NCI-H1092 (cell line): Measurements from ENCODE around the gene ARCN1.
A peak's percentile ranks its signal among the peaks of the same experiment; 100 is the strongest.

Experiments
- DNase-seq: peaks from one replicate; lab custom pipeline; 2025; lab: John Stamatoyannopoulos, UW

ARCN1 gene

DNA sequence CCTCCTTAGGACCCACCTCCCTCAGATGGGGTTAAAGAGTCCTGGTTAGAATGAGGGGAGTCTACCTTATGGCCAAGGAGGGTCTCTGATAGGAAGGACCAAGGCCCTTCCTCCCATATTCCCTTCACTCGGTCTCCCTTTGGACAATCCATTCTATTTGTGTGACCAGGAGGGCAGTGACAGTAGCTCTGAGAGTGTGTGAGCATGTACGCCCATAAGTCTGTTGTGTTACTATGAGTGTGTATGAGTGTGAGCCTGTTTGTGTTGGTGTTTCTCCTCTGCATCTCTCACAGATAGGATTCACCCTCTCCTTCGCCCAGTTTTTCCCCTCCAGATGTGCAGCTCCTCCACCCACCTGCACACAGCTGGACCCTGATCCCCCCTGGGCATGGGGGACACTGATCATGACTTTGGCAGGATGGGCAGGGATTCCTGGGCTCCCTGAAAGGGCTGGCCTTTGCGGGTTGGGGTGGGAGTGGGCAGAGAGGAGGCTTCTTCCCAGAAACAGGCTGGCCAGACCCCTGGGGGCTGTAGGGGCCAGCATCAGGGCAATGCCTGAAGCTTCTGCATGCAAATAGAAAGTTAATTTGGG lies 49.7 kb downstream of the ARCN1 start:
- DNase-seq: no peak

DNA sequence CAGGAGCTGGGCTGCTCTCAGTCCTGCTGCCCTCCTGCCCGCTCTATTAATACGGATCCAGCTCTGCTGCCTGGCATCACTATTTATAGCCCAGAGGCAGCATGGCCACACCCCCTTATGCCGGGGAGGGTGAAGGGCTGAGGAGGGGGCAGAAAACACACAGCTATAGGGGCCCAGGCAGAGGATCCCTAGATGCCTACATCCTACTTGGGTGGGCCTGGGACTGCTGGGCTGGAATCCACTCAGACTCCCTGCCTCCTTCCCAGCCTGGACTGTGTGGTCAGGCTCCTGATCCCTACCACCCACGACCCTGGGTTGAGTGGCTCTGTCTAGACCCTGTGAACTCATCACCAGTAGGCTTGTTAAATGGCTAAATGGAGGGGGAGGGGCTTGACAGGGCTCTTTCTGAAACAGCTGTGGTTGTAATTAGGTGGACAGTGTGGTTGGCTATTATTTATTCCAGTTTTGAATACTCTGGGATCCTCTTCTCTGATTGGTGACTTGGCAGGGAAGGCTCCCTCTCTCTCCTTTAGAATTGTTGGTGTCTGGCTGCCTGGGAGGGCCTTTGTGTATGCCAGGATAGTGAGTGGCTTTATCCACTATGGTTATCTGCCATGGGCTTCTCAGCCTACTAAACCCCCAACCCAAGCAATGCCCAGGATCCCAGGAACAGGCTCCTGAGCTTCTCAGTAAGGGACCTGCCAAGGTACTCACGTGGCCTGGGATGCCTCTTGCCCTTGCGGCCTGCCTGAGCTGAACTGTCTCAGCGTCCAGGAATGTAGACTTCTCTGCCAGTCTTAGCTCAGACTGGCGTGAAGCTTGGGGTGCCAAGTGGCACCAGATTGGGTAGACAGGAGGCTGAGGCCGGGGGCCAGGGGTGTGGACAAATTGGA lies 50.4 kb downstream of the ARCN1 start:
- no peak for DNase-seq

DNA sequence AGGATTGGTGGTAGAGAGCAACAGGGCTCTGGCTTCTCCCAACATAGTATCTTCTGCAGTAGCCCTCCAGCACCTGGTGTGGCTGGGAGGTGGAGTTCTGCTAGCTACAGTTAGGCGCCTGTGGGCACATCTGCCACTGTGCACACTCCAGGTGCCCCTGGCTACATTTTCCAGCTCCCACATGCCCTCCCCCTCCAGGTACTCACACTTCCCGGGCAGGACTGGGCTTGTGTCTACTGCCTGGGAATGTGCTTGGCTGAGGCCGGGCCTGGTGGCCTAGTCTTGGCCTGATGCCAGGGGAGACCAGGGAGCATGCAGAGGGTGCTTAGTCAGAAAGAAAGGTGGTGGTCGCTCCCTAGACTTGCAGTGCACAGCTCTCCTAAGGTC lies 51.1 kb downstream of the ARCN1 start:
- peak; percentile 32 for DNase-seq

DNA sequence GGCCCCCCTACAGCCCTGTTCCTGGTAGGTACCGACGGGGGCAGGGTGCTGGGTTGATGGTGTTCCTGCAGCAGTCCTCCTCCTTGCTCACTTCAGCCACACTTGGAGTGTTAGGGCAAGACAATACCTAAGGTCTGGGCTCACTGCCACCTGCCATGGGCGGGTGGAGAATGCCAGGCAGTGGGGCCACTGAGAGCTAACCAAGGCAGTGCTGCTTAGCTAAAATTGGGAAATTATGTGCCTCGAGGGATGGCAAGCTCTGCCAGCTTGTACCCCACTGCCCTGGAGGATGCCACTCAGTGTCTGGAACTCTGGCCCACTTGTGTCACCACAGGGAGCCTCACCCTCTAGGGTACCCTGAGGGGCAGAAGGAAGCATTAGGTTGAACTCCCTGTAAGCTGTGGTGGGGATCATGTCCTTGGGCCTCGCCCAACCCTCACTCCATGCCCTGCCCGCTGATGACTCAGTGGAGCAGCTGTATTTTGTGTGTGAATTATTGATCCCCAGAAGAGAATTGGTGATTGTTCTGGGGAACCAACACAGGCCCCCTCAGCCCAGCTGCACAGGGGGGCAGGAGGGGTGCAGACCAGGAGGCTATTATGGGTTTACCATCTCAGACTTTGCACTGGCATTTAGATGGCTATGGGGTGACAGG lies 53.0 kb downstream of the ARCN1 start:
- DNase-seq: no peak

DNA sequence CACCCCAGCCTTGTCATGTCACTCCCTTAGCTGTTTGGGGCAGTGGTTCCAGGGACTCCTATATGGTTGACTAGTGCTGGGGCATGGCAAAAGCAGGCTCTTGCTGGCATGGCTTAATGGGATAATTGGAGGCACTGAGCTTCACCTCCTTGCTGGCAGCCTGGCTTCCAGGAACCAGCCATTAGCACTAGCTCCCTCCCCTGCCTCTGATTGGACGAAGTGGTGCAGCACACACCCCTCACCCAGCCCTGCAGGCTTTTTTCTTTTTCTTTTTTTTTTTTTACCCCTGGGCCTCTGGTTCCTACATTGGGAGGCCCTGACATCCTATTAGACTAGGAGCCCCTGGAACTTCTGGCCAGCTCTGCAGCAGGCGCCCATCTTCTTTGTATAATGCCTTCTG lies 53.8 kb downstream of the ARCN1 start:
- no peak for DNase-seq

DNA sequence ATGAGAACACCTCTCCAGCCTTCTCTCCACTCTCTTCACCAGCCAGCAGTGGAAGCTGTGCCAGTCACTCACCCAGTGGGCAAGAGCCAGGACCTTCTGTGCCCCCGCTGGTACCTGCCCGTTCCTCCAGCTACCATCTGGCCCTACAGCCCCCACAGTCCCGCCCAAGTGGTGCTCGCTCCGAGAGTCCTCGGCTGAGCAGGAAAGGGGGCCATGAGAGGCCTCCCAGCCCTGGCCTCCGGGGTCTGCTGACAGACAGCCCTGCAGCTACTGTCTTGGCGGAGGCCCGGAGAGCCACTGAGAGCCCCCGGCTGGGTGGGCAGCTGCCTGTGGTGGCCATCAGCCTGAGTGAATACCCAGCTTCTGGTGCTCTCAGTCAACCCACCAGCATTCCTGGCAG lies 55.4 kb downstream of the ARCN1 start:
- DNase-seq: no peak

DNA sequence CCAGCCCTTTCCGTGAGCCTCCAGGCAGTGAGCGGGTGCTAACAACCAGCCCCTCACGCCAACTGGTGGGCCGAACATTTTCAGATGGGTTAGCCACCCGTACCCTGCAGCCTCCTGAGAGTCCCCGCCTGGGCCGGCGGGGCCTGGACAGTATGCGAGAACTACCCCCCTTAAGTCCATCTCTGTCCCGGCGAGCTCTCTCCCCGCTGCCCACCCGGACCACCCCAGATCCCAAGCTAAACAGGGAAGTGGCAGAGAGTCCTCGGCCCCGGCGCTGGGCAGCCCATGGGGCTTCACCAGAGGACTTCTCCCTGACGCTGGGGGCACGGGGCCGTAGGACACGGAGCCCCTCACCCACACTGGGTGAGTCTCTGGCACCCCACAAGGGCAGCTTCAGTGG lies 55.8 kb downstream of the ARCN1 start:
- DNase-seq: no peak

DNA sequence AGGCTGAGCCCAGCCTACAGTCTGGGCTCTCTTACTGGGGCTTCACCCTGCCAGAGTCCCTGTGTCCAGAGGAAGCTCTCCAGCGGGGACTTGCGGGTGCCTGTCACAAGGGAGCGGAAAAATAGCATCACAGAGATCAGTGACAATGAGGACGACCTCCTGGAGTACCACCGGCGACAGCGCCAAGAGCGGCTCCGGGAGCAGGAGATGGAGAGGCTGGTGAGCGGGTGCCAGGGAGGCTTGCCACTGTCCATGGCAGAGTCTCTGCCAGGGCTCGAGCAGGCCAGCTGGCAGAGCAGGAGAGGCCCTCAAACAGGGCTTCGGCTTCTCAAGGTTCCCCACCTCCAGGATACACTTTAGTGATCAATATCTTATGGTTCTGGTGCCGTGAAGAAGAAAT lies 56.2 kb downstream of the ARCN1 start:
- no peak for DNase-seq

DNA sequence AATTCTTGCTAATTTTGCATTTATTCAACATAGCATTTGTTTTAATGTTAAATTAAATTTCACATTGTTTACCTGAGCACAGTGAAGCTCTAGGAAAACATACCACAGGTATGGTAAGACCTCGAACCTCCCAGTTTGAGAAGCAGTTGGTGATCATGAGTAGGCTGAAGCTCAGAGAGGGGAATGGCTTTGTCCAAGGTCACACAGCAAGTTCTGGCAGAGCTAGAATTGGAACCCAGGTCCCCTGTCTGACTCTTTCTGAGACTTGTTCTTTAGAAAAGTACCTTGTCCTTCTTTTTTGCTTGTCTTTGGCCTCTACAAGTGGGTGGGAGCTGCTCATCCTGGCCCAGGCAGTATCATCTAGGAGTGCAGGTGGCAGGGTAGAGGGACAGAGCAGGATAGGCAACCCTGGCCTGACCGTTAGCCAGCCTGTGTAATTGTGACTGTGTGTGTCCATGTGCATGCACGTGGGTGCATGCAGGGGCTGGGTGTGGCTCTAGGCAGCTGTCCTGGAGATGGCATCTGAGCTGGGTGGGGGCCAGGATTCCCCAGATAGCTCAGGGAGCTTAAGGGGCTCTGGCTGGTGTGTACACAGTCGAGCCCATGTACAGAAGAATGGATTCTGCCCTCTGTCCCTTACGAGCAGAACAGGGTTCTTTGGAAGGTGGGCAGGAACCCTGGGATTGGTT lies 56.8 kb downstream of the ARCN1 start:
- DNase-seq: no peak

DNA sequence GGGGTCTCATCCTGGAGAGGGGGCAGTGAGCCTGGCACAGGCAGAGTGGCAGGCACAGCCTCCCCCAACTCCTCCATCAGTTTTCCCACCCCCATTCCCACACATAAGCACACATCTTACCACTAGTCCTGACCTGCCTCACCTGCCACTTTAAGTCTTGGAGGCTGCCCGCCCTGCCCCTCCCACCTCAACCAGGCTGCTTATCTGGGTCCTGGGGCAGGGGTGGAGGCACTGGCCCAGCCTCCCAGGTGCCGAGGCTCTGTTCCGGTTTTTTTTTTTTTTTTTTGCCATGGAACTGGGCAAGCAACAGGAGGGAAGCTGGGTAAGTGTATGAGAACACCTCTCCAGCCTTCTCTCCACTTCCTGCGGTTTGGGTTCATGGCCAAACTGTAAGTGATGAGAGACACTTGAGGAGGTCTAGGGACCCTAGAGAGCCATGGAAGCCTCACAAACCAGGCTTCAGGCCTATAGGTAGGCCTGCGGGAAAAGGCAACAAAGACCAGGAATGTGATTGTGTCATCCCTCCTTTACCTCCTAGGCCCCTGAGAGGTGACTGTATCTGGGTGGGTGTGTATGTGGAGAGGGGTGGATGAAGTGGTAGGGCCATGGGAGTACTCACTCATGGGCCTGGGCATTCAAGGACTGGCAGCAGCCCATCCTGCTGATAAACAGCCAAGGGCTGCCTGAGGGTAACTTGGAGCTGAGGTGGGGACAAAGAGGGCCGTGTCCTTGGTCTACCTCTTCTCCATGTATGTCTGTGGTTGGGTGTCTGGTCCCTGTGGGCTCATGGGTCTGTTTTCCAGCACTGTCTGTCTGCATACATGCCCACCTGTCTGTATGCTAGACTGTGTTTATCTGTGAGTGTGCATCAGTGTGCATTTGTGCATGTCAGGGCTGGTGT lies 57.8 kb downstream of the ARCN1 start:
- no peak for DNase-seq

DNA sequence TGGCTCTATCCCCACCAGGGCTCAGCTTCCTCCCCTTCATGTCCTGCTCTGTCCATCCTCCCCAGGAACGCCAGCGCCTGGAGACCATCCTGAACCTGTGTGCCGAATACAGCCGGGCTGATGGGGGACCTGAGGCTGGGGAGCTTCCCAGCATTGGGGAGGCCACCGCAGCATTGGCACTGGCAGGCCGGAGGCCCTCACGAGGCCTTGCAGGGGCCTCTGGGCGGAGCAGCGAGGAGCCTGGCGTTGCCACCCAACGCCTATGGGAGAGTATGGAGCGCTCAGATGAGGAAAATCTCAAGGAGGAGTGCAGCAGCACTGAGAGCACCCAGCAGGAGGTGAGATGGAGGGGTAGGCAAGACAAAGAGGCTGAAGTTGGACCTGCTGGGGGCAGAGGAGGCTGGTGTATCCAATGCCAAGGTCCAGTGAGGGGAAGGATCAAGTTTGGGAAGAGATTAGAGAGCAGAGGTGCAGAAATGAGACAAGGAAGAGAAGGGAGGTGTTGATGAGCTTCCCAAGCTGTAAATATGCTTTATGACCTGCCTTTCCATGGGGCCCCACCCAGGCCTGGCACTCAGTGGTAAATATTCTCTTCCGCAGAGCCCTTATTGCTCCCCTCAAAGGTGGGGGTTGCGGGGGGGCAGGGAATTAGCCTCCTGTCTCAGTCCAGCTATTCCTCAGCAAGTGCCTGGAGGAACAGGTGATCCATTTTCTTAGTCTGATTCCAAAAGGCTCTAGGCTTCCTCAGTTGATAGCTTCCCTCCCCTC lies 59.1 kb downstream of the ARCN1 start:
- no peak for DNase-seq

DNA sequence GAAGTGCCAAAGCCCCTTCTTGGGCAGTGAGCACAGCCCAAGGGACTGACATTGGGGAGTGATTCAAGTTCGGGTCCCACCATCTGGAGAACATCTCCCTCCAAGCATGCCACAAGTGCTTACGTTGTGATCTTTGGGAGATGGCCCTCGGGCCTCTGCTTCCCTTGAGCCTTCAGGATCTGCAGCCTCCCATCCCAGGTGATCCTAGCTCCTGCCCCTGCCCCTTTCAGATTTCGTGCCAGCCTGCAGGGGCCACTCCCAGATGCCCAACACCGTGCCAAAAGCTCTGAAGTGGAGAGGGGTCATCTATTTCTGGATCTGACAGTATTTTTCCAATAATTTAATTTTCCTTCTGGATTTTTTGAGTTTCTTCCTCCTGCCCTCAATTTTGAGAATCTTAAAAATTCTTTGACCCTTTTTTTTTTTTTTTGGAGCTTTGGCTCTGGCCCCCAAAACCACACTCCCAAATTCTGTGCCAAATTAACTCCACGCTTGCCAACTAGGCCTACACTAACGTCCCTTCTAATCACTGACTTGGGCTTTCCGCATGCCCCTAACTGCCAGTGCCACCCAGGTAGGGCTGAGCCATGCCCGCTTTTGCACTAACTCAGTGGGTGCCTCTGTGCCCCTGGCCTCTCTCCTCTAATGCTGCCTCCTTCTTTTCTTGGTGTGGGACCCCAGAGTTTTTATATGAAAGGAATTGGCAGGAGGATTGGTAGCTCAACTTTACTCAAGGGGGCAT lies 60.5 kb downstream of the ARCN1 start:
- DNase-seq: no peak

DNA sequence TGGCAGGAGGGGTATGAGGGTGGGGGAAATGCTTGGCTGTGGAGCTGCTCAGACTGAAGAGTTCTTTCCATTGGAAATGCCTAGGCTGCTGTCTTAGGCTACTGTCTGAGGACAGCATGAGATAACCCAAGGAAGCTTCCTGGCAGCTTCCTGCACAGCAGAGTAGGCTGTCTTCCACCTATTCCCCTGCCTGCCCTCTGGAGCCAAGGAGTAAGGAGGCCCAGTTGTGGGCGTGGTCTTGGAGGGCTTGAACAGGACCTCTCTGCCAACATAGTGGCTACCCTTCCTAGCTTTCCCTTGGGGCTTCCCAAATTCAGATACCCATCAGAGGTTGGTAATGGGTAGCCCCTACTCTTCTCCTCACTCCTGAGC lies 61.1 kb downstream of the ARCN1 start:
- DNase-seq: no peak

DNA sequence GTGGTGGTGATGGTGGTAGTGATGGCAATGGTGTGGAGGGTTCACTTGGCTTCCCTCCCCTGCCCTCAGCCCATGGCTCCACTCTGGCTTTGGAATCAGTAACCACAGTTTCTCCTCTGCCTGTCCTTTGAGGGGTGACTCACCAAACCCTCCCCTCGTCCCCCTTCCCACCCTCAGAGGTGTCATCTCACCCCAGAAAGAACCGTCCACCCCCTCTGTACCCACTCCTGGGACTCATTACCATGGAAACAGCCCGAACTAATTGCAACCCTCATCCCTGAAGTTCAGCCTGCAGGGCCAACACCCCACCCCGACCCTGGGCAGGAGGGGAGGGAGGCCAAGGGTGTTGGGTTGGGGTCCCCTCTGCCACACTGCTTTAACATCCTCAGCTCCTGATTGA lies 61.8 kb downstream of the ARCN1 start:
- DNase-seq: no peak

DNA sequence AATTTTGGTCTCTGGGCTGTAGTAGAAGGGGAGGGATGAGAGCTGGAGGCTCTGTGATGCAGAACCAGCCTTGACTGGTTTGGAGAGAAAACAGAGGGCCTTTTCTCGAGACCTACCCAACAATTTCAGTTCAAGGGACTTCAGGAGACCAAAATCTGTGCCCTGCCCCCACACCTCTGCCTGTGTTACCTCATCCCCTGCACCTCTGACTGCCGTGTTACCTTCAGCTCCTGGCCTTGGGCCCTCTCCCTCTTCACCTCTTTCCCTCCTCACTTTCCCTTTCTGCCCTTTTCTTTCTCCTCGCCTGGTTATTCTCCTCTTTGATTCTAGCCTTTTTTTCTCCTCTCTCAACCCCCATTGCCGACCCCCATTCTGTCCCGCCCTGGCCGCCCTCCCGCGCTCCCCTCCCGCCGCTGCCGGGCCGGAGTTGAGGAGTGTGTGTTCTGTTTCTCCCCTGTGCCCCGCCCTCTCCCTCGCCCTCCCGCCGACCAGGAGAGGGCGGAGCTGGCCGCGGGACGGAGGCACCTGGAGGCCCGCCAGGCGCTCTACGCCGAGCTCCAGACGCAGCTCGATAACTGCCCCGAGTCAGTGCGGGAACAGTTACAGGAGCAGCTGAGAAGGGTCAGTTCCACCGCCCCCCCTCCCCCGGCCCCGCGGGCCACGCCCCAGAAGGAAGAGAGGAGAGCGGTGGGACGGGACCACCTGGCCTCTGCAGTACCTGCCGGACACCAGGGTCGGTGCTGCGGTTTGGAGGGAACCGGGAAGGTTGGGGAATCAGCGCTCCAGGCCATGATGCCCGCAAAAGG lies 62.4 kb downstream of the ARCN1 start:
- peak; percentile 67 for DNase-seq

DNA sequence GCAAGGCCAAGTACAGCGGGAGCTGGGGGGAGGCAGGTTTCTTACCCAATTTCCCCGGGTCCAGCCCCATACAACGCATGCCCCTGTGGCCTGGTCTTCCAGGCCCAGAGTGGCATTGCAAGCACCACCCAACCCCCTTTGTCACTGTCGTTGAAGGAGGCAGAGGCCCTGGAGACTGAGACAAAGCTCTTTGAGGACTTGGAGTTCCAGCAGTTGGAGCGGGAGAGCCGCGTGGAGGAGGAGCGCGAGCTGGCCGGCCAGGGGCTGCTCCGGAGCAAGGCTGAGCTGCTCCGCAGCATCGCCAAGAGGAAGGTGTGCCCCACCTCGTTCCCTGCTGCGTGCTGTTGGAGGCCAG lies 63.0 kb downstream of the ARCN1 start:
- DNase-seq: no peak

DNA sequence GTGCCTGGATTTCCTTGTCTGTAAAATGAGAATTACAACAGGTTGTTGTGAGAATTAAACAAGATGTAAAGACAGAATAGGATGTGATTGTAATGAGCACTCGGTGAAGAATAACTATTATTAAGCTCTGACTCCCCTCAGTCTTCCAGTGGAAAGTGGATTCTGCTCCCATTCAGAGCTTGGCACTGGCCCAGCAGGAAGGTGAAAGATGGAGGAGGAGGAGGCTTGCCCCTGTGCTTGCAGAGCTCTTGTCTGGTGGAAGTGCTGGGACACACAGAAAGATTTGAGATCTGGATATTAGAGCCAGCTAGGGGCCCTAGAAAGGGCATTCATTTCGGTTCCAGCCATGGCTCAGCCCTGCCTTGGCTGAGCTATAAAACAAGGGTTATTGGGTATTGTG lies 63.4 kb downstream of the ARCN1 start:
- no peak for DNase-seq

DNA sequence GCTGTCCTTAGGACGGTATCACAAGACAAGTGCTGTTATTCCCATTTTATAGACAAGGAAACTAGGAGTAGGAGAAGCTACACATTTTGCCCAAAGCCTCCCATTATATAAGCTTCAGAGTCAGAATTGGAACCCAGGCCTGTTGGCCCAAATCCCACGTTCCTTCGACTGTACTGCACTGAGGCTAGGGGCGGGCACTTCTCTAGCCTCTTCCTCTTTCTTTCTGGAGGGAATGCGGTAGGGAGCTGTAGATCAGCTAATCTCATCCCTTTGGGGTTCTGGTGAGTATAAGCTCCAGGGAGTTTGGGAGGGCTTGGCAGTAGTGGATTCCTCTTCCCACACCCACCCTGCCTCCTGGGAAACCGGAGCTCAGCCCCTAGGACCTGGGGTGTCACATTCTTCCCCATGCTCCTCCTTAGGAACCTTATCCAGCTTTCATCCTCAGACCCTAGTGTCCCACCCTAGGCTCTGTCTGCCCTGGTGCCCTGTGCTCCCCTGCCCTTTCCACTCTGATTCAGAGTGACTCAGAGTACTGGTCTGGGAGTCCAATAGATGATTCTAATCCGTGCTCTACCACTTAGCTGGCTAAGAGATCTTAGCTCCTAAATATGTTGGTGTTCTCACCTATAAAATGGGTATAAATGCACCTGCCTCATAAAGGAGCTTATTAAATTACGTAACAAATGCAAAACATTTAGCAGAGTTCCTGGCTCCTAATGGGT lies 64.5 kb downstream of the ARCN1 start:
- no peak for DNase-seq

DNA sequence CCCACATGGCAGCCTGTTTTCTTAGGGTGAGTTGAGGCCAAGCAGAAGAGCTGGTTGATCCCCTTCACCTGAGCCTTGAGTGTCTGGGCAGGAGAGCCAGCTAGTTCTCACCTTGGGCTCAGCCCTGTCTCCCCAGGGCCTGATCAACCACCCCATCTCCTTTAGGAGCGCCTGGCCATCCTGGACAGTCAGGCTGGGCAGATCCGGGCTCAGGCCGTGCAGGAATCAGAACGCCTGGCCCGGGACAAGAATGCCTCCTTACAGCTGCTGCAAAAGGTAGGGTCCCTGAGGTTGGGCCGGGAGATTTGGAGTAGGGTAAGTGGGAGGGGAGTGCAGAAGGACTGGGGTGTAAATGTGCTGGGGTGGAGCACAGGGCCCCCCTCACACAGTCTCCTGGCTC lies 66.5 kb downstream of the ARCN1 start:
- no peak for DNase-seq
